Central memory CD8-positive, alpha-beta T cell (primary cell): ENCODE results near the gene ITSN1.

Experiments
- ATAC-seq: fragments of 150-1000 bp; cut with Tn5 transposase; replicated peaks from 2 replicates; pipeline ENCODE4 v1.10.0; 2022; ENCODE audit warnings: mild to moderate bottlenecking, moderate FRiP score, moderate number of reproducible peaks; ENCODE audit not compliant: poor library complexity, severe bottlenecking; ENCODE audit errors: extremely low read depth
- DNase-seq, 2 donors: peaks; one replicate each; pipeline ENCODE4 v3.0.0; 2021; ENCODE audit warnings: low spot score in 2 of 2
- H3K27ac Mint-ChIP-seq: one replicate; pipeline ENCODE4 v1.8.0; 2022; ENCODE audit warnings: low read depth, mild to moderate bottlenecking, moderate library complexity, mixed read lengths
- H3K27me3 Mint-ChIP-seq: one replicate; pipeline ENCODE4 v1.8.0; 2022; ENCODE audit warnings: mixed read lengths
- H3K36me3 Mint-ChIP-seq: one replicate; pipeline ENCODE4 v1.8.0; 2022; ENCODE audit warnings: mild to moderate bottlenecking, moderate library complexity, mixed read lengths; ENCODE audit not compliant: insufficient read depth
- H3K4me1 Mint-ChIP-seq: one replicate; pipeline ENCODE4 v1.8.0; 2022; ENCODE audit warnings: mixed read lengths
- H3K4me3 Mint-ChIP-seq: one replicate; pipeline ENCODE4 v1.8.0; 2022; ENCODE audit warnings: mild to moderate bottlenecking, moderate library complexity, mixed read lengths
- H3K9me3 Mint-ChIP-seq: one replicate; pipeline ENCODE4 v1.8.0; 2022; ENCODE audit warnings: mixed read lengths

The ITSN1 gene

GRCh38 chr21:33836408-33836807 lies 194.1 kb downstream of the ITSN1 start:
- Mint-ChIP-seq H3K27me3 (no peaks in the 10 kb centered on the region), H3K36me3 (peaks cover 2% of the 10 kb centered on the region), H3K9me3 (no peaks in the 10 kb centered on the region), H3K4me3 (no peak overlapping the region), H3K4me1 (no peaks in the 10 kb centered on the region), H3K27ac (no peak overlapping the region)
- no peak for ATAC-seq
- no peak for DNase-seq

DNA sequence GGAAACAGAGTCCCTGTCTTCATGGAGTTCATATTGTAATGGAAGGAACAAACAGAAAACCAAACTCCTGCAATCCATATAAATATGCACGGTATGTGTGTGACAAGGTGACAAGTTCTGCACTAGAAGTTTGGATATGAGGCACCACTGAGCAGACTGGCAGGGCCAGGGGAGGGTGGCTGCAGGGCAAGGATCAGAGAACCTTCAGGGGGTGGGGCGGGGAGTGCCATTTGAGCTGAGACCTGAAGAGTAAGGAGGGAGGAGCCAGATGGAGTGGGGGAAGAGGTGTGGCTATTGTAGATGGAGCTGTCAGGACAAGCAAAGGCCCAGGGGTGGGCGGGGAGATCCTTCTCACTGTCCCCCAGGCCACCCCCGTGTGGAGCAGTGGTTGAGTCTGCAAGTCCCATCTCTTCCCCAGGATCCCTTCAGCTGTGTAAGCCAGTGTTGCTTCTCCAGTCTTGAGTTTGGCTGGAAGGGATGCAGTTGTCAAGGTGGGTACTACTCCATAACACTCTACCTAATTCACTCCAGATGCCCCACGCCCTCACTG lies 196.9 kb downstream of the ITSN1 start:
- Mint-ChIP-seq H3K4me3 (no peak overlapping the region), H3K36me3 (no peaks in the 10 kb centered on the region), H3K27ac (no peak overlapping the region), H3K9me3 (no peaks in the 10 kb centered on the region), H3K4me1 (no peaks in the 10 kb centered on the region), H3K27me3 (no peaks in the 10 kb centered on the region)
- ATAC-seq, result no peak
- no peak for DNase-seq

GRCh38 chr21:33839806-33840205 lies 197.5 kb downstream of the ITSN1 start:
- Mint-ChIP-seq H3K4me1 (no peaks in the 10 kb centered on the region), H3K9me3 (no peaks in the 10 kb centered on the region), H3K27me3 (peaks cover 5% of the 10 kb centered on the region), H3K4me3 (no peak overlapping the region), H3K27ac (no peak overlapping the region), H3K36me3 (no peaks in the 10 kb centered on the region)
- DNase-seq (no peak), ATAC-seq (no peak)

DNA sequence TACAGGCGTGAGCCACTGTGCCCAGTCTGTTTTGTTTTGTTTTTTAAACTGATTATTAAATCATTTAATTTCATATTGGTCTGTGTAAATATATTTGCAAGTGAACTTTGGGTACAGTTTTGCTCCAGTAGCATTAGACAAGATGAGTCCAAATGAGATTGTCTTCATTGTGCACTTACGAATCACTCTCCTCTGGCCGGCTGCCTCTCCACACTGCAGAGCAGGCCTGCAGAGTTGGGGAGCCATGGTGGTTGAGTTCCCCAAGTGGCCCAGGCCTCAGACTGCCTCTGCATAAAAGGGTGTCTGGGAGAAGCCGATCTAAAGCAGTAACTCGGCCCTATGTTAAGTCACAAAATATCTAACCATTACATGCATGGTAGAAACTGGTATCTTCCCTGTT lies 198.5 kb downstream of the ITSN1 start:
- H3K27me3 Mint-ChIP-seq, result peaks cover 14% of the 10 kb centered on the region
- DNase-seq, result no peak
- H3K4me1 Mint-ChIP-seq, result no peaks in the 10 kb centered on the region
- no peaks in the 10 kb centered on the region for H3K9me3 Mint-ChIP-seq
- H3K4me3 Mint-ChIP-seq, result no peak overlapping the region
- H3K27ac Mint-ChIP-seq, result no peak overlapping the region
- ATAC-seq, result no peak
- H3K36me3 Mint-ChIP-seq, result no peaks in the 10 kb centered on the region

DNA sequence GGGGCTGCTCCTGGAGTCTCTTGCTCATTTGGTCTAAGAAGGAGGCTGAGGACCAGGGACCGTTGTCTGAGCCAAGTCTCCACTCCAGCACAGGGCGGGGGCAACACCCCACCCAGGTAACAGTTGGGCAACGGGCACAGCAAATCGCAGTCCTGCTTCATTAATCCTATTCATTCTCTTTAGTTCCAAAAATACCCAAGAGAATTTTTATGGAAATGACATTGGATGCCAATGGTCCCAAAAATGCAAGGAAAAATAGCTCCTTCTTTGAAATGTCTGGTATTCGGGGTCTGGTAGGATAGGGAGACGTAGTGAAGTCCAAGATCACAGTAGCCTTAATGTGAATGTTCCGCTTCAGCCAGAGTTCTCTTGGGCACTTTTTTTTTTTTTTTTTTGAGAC lies 199.3 kb downstream of the ITSN1 start:
- H3K9me3 Mint-ChIP-seq, result no peaks in the 10 kb centered on the region
- no peaks in the 10 kb centered on the region for H3K4me1 Mint-ChIP-seq
- H3K27me3 Mint-ChIP-seq, result peaks cover 14% of the 10 kb centered on the region
- H3K27ac Mint-ChIP-seq, result no peak overlapping the region
- H3K4me3 Mint-ChIP-seq, result no peak overlapping the region
- no peak for DNase-seq
- ATAC-seq, result no peak
- H3K36me3 Mint-ChIP-seq, result no peaks in the 10 kb centered on the region

- DNase-seq (no peak), ATAC-seq (no peak)
- no peaks in the 10 kb centered on the region for H3K36me3 Mint-ChIP-seq
- H3K4me3 Mint-ChIP-seq, result no peak overlapping the region
- H3K9me3 Mint-ChIP-seq, result no peaks in the 10 kb centered on the region
- peaks cover 19% of the 10 kb centered on the region for H3K27me3 Mint-ChIP-seq
- H3K27ac Mint-ChIP-seq, result no peak overlapping the region
- H3K4me1 Mint-ChIP-seq, result no peaks in the 10 kb centered on the region
Observed at GRCh38 chr21:33843216-33843615, 200.9 kb downstream of the ITSN1 start.

- Mint-ChIP-seq H3K4me1 (no peaks in the 10 kb centered on the region), H3K27ac (no peak overlapping the region), H3K27me3 (peaks cover 28% of the 10 kb centered on the region), H3K9me3 (no peaks in the 10 kb centered on the region), H3K4me3 (no peak overlapping the region), H3K36me3 (no peaks in the 10 kb centered on the region)
- ATAC-seq (no peak), DNase-seq (no peak)
Observed at GRCh38 chr21:33844104-33844889, 202.0 kb downstream of the ITSN1 start.

- Mint-ChIP-seq H3K36me3 (no peaks in the 10 kb centered on the region), H3K9me3 (no peaks in the 10 kb centered on the region), H3K27ac (no peak overlapping the region), H3K4me1 (no peaks in the 10 kb centered on the region), H3K27me3 (peaks cover 28% of the 10 kb centered on the region), H3K4me3 (no peak overlapping the region)
- ATAC-seq (no peak), DNase-seq (no peak)
Observed at GRCh38 chr21:33844890-33845205, 202.5 kb downstream of the ITSN1 start.

DNA sequence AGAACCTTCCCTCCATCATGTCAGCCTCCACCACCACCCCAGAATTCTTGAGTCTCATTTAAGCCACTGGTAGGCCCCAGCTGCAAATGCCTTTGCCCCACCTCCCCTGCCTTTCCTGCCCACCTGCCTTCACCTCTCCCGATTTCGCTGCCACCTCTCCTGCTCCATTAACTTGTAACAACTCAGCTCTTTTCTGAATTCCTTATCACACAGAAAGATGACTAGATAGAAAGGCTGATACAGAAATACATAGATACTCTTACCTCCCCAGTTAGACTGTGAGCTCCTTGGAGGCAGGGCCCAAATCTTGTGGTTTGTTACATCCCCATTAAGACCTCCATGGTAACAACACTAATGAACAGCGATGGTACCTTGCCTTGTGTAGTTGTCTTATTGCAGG lies 203.8 kb downstream of the ITSN1 start:
- no peak for DNase-seq
- Mint-ChIP-seq H3K27me3 (peaks cover 35% of the 10 kb centered on the region), H3K4me1 (no peaks in the 10 kb centered on the region), H3K27ac (no peak overlapping the region), H3K9me3 (no peaks in the 10 kb centered on the region), H3K36me3 (no peaks in the 10 kb centered on the region), H3K4me3 (no peak overlapping the region)
- ATAC-seq, result no peak

DNA sequence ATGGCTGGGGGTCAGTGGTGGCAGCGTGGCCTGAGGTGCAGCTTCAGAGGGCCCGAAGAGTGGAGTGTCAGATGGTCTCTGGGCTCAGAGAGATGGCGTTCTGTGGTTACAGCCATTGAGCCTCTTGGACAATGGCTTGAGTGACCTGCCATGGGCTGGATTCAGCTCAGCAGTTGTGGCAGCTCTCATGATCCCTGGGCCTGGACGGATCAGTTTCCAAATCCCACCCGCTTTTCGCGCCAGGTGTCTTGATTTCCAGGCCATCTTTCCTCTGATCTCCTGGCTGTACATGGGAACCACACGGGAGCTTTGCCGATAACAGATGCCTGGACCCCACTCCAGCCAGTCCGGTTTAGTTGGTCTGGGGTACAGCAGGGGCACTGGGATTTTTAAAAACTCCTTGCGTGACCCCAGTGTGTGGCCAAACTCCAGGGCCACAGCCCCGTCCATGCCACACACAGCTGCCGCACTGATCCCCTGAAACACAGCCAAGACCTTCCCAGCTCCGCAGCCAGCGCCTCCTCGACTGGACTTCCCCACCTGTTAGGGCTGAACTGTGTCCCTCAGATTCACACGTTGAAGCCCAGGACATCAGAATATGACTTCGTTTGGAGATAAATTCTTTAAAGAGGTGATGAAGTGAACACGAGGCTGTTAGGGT lies 205.4 kb downstream of the ITSN1 start:
- H3K27ac Mint-ChIP-seq, result no peak overlapping the region
- DNase-seq, result no peak
- peaks cover 41% of the 10 kb centered on the region for H3K27me3 Mint-ChIP-seq
- H3K9me3 Mint-ChIP-seq, result no peaks in the 10 kb centered on the region
- H3K36me3 Mint-ChIP-seq, result no peaks in the 10 kb centered on the region
- H3K4me1 Mint-ChIP-seq, result no peaks in the 10 kb centered on the region
- ATAC-seq, result no peak
- H3K4me3 Mint-ChIP-seq, result no peak overlapping the region

GRCh38 chr21:33848249-33848953 lies 206.1 kb downstream of the ITSN1 start:
- H3K36me3 Mint-ChIP-seq, result no peaks in the 10 kb centered on the region
- H3K4me1 Mint-ChIP-seq, result no peaks in the 10 kb centered on the region
- H3K27ac Mint-ChIP-seq, result no peak overlapping the region
- ATAC-seq (no peak), DNase-seq (no peak)
- H3K27me3 Mint-ChIP-seq, result peaks cover 45% of the 10 kb centered on the region
- no peaks in the 10 kb centered on the region for H3K9me3 Mint-ChIP-seq
- H3K4me3 Mint-ChIP-seq, result no peak overlapping the region

- Mint-ChIP-seq H3K9me3 (no peaks in the 10 kb centered on the region), H3K36me3 (no peaks in the 10 kb centered on the region), H3K27me3 (peaks cover 47% of the 10 kb centered on the region), H3K27ac (no peak overlapping the region), H3K4me3 (no peak overlapping the region), H3K4me1 (no peaks in the 10 kb centered on the region)
- DNase-seq (no peak), ATAC-seq (no peak)
Observed at GRCh38 chr21:33849834-33850233, 207.5 kb downstream of the ITSN1 start.

GRCh38 chr21:33850401-33850800 lies 208.1 kb downstream of the ITSN1 start:
- H3K4me3 Mint-ChIP-seq, result no peak overlapping the region
- ATAC-seq (no peak), DNase-seq (no peak)
- H3K4me1 Mint-ChIP-seq, result no peaks in the 10 kb centered on the region
- H3K36me3 Mint-ChIP-seq, result no peaks in the 10 kb centered on the region
- no peaks in the 10 kb centered on the region for H3K9me3 Mint-ChIP-seq
- no peak overlapping the region for H3K27ac Mint-ChIP-seq
- H3K27me3 Mint-ChIP-seq, result peaks cover 41% of the 10 kb centered on the region
